Thoracic aorta (tissue), 2 donors: ENCODE results near the gene WDR45. TPM values are rescaled to one million over a fixed set of nuclear protein-coding genes. Genes with fewer than 3 reads are reported as not detected.

Source experiments
- ATAC-seq: fragments of 150-250 bp; one replicate; pipeline ENCODE4 v1.8.0; 2017; ENCODE audit warnings: low read depth; ENCODE audit not compliant: insufficient number of reproducible peaks, low FRiP score
- DNase-seq: peaks from one replicate; pipeline ENCODE4 v3.0.0-alpha.2; 2020; ENCODE audit warnings: low spot score
- H3K27ac ChIP-seq, 2 donors: fragments of 200-600 bp; sonication (generic); 1 replicate in 1 of 2; 2 replicates in 1 of 2; pipeline ENCODE4 v1.5.1; 2016; ENCODE audit warnings: mild to moderate bottlenecking in 2 of 2, moderate library complexity in 2 of 2
- H3K27me3 ChIP-seq: fragments of 200-600 bp; sonication (generic); replicated peaks from 2 replicates; pipeline ENCODE4 v1.6.0; 2016; ENCODE audit warnings: mild to moderate bottlenecking; ENCODE audit not compliant: insufficient read depth
- H3K36me3 ChIP-seq: fragments of 200-600 bp; sonication (generic); one replicate; pipeline ENCODE4 v1.5.1; 2016
- H3K4me1 ChIP-seq, 2 donors: fragments of 200-600 bp; sonication (generic); 1 replicate in 1 of 2; 2 replicates in 1 of 2; pipeline versions ENCODE4 v1.5.1 to v1.6.0; 2016; ENCODE audit warnings: low read depth in 2 of 2, mild to moderate bottlenecking in 1 of 2; ENCODE audit not compliant: control insufficient read depth in 1 of 2
- H3K4me3 ChIP-seq: fragments of 200-600 bp; sonication (generic); 2 replicates; pipeline ENCODE4 v1.5.1; 2016; ENCODE audit warnings: mild to moderate bottlenecking
- H3K9me3 ChIP-seq: fragments of 200-600 bp; sonication (generic); 2 replicates; pipeline ENCODE4 v1.5.1; 2016
- total RNA-seq, 2 donors: library from RNA; depleted of rRNA; stranded (reverse); fragments of >200 nt; gene quantifications; one replicate each; pipeline versions ENCODE4 v1.1.0 to v1.2.3, GENCODE V29; 2016
- TF ChIP-seq, protein P1 (sequence below): fragments of 200-600 bp; sonication (generic); IDR thresholded peaks from one replicate; pipeline ENCODE4 v1.5.1; 2019; ENCODE audit warnings: antibody characterized with exemption

The WDR45 gene
- total RNA-seq, 2 donors from 2014 or later: 90.2 to 108 TPM

DNA sequence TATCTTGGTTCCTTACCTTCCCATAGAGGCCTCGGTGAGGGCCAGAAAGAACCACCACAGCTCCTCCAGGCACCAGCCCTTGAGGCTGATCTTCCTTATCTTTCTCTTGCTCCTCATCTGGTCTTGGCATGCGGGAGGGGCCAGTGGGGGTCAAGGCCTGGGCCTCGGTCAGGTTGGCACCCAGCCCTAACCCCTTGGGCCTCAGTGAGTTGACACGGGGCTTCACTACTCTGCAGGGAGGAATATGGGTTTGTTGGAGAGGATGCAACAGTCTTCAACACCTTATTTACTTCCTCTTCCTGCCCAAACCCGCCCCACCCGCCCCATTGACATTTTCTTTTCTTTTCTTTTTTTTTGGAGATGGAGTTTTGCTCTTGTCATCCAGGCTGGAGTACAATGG is 37.9 kb upstream of the WDR45 start:
- TF ChIP-seq, protein P1, sequence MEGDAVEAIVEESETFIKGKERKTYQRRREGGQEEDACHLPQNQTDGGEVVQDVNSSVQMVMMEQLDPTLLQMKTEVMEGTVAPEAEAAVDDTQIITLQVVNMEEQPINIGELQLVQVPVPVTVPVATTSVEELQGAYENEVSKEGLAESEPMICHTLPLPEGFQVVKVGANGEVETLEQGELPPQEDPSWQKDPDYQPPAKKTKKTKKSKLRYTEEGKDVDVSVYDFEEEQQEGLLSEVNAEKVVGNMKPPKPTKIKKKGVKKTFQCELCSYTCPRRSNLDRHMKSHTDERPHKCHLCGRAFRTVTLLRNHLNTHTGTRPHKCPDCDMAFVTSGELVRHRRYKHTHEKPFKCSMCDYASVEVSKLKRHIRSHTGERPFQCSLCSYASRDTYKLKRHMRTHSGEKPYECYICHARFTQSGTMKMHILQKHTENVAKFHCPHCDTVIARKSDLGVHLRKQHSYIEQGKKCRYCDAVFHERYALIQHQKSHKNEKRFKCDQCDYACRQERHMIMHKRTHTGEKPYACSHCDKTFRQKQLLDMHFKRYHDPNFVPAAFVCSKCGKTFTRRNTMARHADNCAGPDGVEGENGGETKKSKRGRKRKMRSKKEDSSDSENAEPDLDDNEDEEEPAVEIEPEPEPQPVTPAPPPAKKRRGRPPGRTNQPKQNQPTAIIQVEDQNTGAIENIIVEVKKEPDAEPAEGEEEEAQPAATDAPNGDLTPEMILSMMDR: no peak
- Histone ChIP-seq H3K27me3 (no peaks in the 10 kb centered on the region), H3K4me3 (no peak overlapping the region), H3K36me3 (peaks cover 35% of the 10 kb centered on the region), H3K27ac (no peak overlapping the region), H3K4me1 (peaks cover 0 to 7% of the 10 kb centered on the region in 2 donors), H3K9me3 (no peaks in the 10 kb centered on the region)
- ATAC-seq: no peak
- no peak for DNase-seq

DNA sequence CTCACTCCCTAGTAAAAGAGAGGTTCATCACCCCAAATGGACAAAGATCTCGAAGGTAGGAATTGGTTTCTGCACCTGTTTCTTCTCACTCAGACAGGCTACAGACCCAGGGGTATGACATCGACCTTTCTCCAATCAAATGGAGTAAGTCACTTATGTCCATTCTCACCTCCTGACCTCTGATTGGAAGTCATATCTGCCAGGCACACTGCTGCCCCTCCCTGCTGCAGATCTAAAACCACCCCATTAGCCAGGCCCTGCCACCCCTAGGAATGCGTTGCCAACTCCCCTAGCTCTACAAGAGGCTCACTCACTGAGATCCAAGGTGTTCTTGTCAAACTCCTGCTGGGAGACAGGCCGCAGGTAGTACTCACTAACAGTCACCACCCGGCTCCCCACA is 37.0 kb upstream of the WDR45 start:
- DNase-seq: no peak
- no peak overlapping the region for H3K4me3 ChIP-seq
- H3K27me3 ChIP-seq: no peaks in the 10 kb centered on the region

DNA sequence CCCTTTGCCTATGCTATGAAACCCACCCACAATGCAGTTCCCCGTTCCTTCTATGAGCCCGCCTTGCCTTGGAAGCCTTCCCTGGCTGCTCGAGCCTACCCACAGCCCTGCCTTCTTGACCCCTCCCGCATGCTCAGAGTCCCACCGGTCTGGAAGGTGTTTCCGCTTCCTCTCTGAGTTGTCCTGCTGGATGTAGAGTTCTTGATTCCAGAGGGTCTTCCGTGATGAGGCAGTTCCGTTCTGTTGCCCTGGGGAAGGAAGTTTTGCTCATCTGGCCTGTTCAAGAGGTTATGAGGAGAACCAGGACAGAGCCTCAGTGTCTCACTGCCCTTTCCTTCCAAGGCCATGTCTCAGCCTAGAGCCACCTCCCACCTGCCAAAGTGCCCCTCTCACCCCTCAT is 36.4 kb upstream of the WDR45 start:
- peaks cover 35% of the 10 kb centered on the region for H3K36me3 ChIP-seq
- TF ChIP-seq, protein P1: no peak

More for the DNA sequence above, 37.0 kb upstream of the WDR45 start:
- Histone ChIP-seq H3K36me3 (peaks cover 35% of the 10 kb centered on the region), H3K9me3 (no peaks in the 10 kb centered on the region), H3K4me1 (no peaks in the 10 kb centered on the region), H3K27ac (no peak overlapping the region)
- ATAC-seq: no peak
- TF ChIP-seq, protein P1: no peak

DNA sequence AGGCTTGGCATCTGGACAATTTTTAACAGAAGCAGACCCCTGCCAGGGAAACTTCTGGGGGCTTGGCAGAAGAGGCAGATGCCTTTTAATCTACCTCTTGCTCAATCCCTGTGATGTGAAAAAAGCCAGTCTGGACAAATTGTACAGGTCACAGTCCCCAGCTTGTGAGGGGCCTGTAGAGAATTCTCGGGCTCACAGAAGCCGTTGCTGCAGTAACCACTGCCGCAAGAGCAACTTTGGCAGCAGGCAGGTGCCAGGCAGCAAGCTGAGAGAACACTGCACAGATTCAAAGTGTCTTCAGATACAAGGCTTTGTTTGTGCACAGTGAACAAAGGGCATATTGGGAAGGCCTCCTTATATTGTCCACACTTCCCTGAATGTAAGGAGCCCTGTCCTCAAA is 32.1 kb upstream of the WDR45 start:
- no peaks in the 10 kb centered on the region for H3K27me3 ChIP-seq
- H3K9me3 ChIP-seq: no peaks in the 10 kb centered on the region
- no peaks in the 10 kb centered on the region for H3K4me1 ChIP-seq
- DNase-seq (no peak), ATAC-seq (no peak)
- H3K4me3 ChIP-seq: no peak overlapping the region
- peaks cover 25% of the 10 kb centered on the region for H3K36me3 ChIP-seq
- TF ChIP-seq, protein P1: no peak
- H3K27ac ChIP-seq: no peak overlapping the region

More for the DNA sequence above, 36.4 kb upstream of the WDR45 start:
- Histone ChIP-seq H3K27me3 (no peaks in the 10 kb centered on the region), H3K4me1 (no peaks in the 10 kb centered on the region), H3K27ac (no peak overlapping the region), H3K4me3 (no peak overlapping the region), H3K9me3 (no peaks in the 10 kb centered on the region)
- DNase-seq (no peak), ATAC-seq (no peak)

DNA sequence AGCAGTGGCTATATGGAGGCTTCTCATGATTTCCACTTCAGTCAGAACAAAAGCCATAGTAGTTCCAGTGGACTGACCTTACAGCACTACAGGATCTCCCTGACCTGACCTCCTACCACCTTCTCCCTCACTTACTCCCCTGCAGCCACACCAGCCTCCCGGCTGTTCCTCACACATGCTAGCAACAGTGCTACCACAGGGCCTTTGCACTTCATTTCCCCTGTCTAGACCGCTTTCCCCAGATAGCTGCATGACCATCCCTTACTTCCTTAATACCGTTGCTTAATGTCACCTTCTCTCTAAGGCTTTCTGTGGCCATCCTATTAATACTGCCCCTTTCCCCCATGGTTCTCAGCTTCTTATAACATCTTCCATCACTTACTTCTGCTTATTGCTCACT is 30.7 kb upstream of the WDR45 start:
- H3K27ac ChIP-seq: no peak overlapping the region
- peaks cover 12% of the 10 kb centered on the region for H3K36me3 ChIP-seq
- TF ChIP-seq, protein P1: no peak
- DNase-seq (no peak), ATAC-seq (no peak)
- no peak overlapping the region for H3K4me3 ChIP-seq
- H3K27me3 ChIP-seq: no peaks in the 10 kb centered on the region
- H3K4me1 ChIP-seq: no peaks in the 10 kb centered on the region
- no peaks in the 10 kb centered on the region for H3K9me3 ChIP-seq
